HG02763 (cell line): ENCODE data around the gene RGSL1.
"Not testable (repeated sequence)": the region's sequence is repeated elsewhere in the genome, so short reads cannot be mapped to it uniquely, and the experiment has no call there.

Experiments used
- ATAC-seq: cut with Tn5 transposase; IDR thresholded peaks from one replicate; pipeline ENCODE4 v1.9.1; 2021; ENCODE audit warnings: mild to moderate bottlenecking, moderate library complexity; ENCODE audit not compliant: unreplicated experiment

RGSL1 gene

GRCh38 chr1:182446033-182446669 is 3.8 kb upstream of the RGSL1 start:
- no peak for ATAC-seq

- ATAC-seq: not testable (repeated sequence)
Observed at GRCh38 chr1:182447124-182447523, 2.8 kb upstream of the RGSL1 start.

GRCh38 chr1:182447660-182448059 is 2.3 kb upstream of the RGSL1 start:
- ATAC-seq: no peak

GRCh38 chr1:182453631-182454030 is 3.7 kb downstream of the RGSL1 start:
- ATAC-seq: no peak

GRCh38 chr1:182457844-182458243 is 7.9 kb downstream of the RGSL1 start:
- ATAC-seq: no peak

- no peak for ATAC-seq
Observed at GRCh38 chr1:182459949-182460348, 10.0 kb downstream of the RGSL1 start.

- no peak for ATAC-seq
Observed at GRCh38 chr1:182460550-182460951, 10.6 kb downstream of the RGSL1 start.

- no peak for ATAC-seq
Observed at GRCh38 chr1:182473556-182473955, 23.6 kb downstream of the RGSL1 start.

- ATAC-seq: no peak
Observed at GRCh38 chr1:182476625-182477024, 26.7 kb downstream of the RGSL1 start.

- ATAC-seq: no peak
Observed at GRCh38 chr1:182478238-182478637, 28.3 kb downstream of the RGSL1 start.

GRCh38 chr1:182484067-182484466 is 34.1 kb downstream of the RGSL1 start:
- ATAC-seq: no peak

GRCh38 chr1:182484531-182485257 is 34.7 kb downstream of the RGSL1 start:
- ATAC-seq: peak; percentile 96

- no peak for ATAC-seq
Observed at GRCh38 chr1:182485861-182486260, 35.9 kb downstream of the RGSL1 start.

GRCh38 chr1:182488803-182489202 is 38.9 kb downstream of the RGSL1 start:
- no peak for ATAC-seq

GRCh38 chr1:182493063-182493462 is 43.1 kb downstream of the RGSL1 start:
- ATAC-seq: no peak

- ATAC-seq: no peak
Observed at GRCh38 chr1:182495002-182495401, 45.1 kb downstream of the RGSL1 start.

GRCh38 chr1:182495693-182496092 is 45.7 kb downstream of the RGSL1 start:
- no peak for ATAC-seq

GRCh38 chr1:182507685-182508084 is 57.7 kb downstream of the RGSL1 start:
- ATAC-seq: no peak

- ATAC-seq: no peak
Observed at GRCh38 chr1:182515556-182515955, 65.6 kb downstream of the RGSL1 start.

- ATAC-seq: no peak
Observed at GRCh38 chr1:182520736-182521135, 70.8 kb downstream of the RGSL1 start.

GRCh38 chr1:182525342-182525741 is 75.4 kb downstream of the RGSL1 start:
- ATAC-seq: no peak

- ATAC-seq: no peak
Observed at GRCh38 chr1:182527680-182528079, 77.7 kb downstream of the RGSL1 start.

GRCh38 chr1:182528206-182528605 is 78.3 kb downstream of the RGSL1 start:
- not testable (repeated sequence) for ATAC-seq
